CD4-positive, alpha-beta T cell treated with Interleukin-6 for 4 hours (primary cell): ENCODE measurements around the gene DNAL4.
A peak's percentile ranks its signal among the peaks of the same experiment; 100 is the strongest.

Source experiments
- DNase-seq: peaks from one replicate; pipeline ENCODE4 v3.0.0-alpha.2; 2020; ENCODE audit warnings: mixed read lengths

Gene DNAL4

GRCh38 chr22:38784035-38784434 is 9.9 kb downstream of the DNAL4 start:
- no peak for DNase-seq

- DNase-seq = no peak
Measured at GRCh38 chr22:38783095-38783615, 10.8 kb downstream of the DNAL4 start.

- DNase-seq = no peak
Measured at GRCh38 chr22:38782402-38783094, 11.4 kb downstream of the DNAL4 start.

GRCh38 chr22:38781033-38781432 is 12.9 kb downstream of the DNAL4 start:
- no peak for DNase-seq

- DNase-seq = no peak
Measured at GRCh38 chr22:38777087-38777671, 16.8 kb downstream of the DNAL4 start.

- DNase-seq = no peak
Measured at GRCh38 chr22:38776086-38776485, 17.9 kb downstream of the DNAL4 start.

- DNase-seq = no peak
Measured at GRCh38 chr22:38775656-38776055, 18.3 kb downstream of the DNAL4 start.

GRCh38 chr22:38774496-38775166 is 19.3 kb downstream of the DNAL4 start:
- DNase-seq = no peak

GRCh38 chr22:38773363-38773946 is 20.5 kb downstream of the DNAL4 start:
- DNase-seq = no peak

- DNase-seq = no peak
Measured at GRCh38 chr22:38772623-38772873, 21.4 kb downstream of the DNAL4 start.

- no peak for DNase-seq
Measured at GRCh38 chr22:38770257-38770949, 23.5 kb downstream of the DNAL4 start.

- DNase-seq = no peak
Measured at GRCh38 chr22:38768036-38768435, 25.9 kb downstream of the DNAL4 start.

- DNase-seq = no peak
Measured at GRCh38 chr22:38767313-38767712, 26.6 kb downstream of the DNAL4 start.

GRCh38 chr22:38766076-38766777 is 27.7 kb downstream of the DNAL4 start:
- DNase-seq = peak; percentile 69

GRCh38 chr22:38762551-38762983 is 31.4 kb downstream of the DNAL4 start:
- DNase-seq = no peak

GRCh38 chr22:38761202-38762162 is 32.5 kb downstream of the DNAL4 start:
- DNase-seq = no peak

- no peak for DNase-seq
Measured at GRCh38 chr22:38760477-38761201, 33.3 kb downstream of the DNAL4 start.

- no peak for DNase-seq
Measured at GRCh38 chr22:38759005-38759404, 34.9 kb downstream of the DNAL4 start.

- peak; percentile 85 for DNase-seq
Measured at GRCh38 chr22:38758276-38758945, 35.5 kb downstream of the DNAL4 start.

GRCh38 chr22:38757464-38757757 is 36.5 kb downstream of the DNAL4 start:
- DNase-seq = no peak
